ENCODE results near the gene B3GNT8.
"Not testable (repeated sequence)": the region's sequence is repeated elsewhere in the genome, so short reads cannot be mapped to it uniquely, and the experiment has no call there.

The B3GNT8 gene

GRCh38 chr19:41412953-41413352, 14.2 kb downstream of the B3GNT8 start:
- no peak for FAIRE-seq

- no peak for FAIRE-seq
Observed at GRCh38 chr19:41411968-41412265, 15.3 kb downstream of the B3GNT8 start.

GRCh38 chr19:41411100-41411967, 15.8 kb downstream of the B3GNT8 start:
- FAIRE-seq = no peak

GRCh38 chr19:41410336-41411054, 16.7 kb downstream of the B3GNT8 start:
- FAIRE-seq = no peak

- no peak for FAIRE-seq
Observed at GRCh38 chr19:41409288-41409687, 17.9 kb downstream of the B3GNT8 start.

- FAIRE-seq = not testable (repeated sequence)
Observed at GRCh38 chr19:41408846-41409245, 18.3 kb downstream of the B3GNT8 start.

- no peak for FAIRE-seq
Observed at GRCh38 chr19:41408256-41408655, 18.9 kb downstream of the B3GNT8 start.

- no peak for FAIRE-seq
Observed at GRCh38 chr19:41407271-41407670, 19.9 kb downstream of the B3GNT8 start.

GRCh38 chr19:41405776-41406175, 21.4 kb downstream of the B3GNT8 start:
- no peak for FAIRE-seq

GRCh38 chr19:41403181-41403970, 23.8 kb downstream of the B3GNT8 start:
- FAIRE-seq = no peak

GRCh38 chr19:41402010-41402409, 25.2 kb downstream of the B3GNT8 start:
- no peak for FAIRE-seq

- FAIRE-seq = no peak
Observed at GRCh38 chr19:41401483-41401882, 25.7 kb downstream of the B3GNT8 start.

- FAIRE-seq = no peak
Observed at GRCh38 chr19:41399525-41399924, 27.6 kb downstream of the B3GNT8 start.

GRCh38 chr19:41399091-41399490, 28.1 kb downstream of the B3GNT8 start:
- no peak for FAIRE-seq

- no peak for FAIRE-seq
Observed at GRCh38 chr19:41398598-41398997, 28.6 kb downstream of the B3GNT8 start.

- FAIRE-seq = no peak
Observed at GRCh38 chr19:41398050-41398418, 29.1 kb downstream of the B3GNT8 start.

GRCh38 chr19:41397086-41398049, 29.8 kb downstream of the B3GNT8 start, which contains the start of the genes BCKDHA and EXOSC5:
Gene BCKDHA (plus strand): TSS chr19:41397818. CDS start chr19:41397828, 10 bp downstream.
Gene EXOSC5 (minus strand): TSS chr19:41397359. CDS start chr19:41397328, 31 bp downstream.
- peak; percentile 92 for FAIRE-seq

GRCh38 chr19:41395355-41395754, 31.8 kb downstream of the B3GNT8 start:
- no peak for FAIRE-seq

GRCh38 chr19:41392775-41393174, 34.4 kb downstream of the B3GNT8 start:
- FAIRE-seq = no peak

GRCh38 chr19:41391618-41392017, 35.6 kb downstream of the B3GNT8 start:
- no peak for FAIRE-seq

- no peak for FAIRE-seq
Observed at GRCh38 chr19:41386442-41386841, 40.7 kb downstream of the B3GNT8 start.

- no peak for FAIRE-seq
Observed at GRCh38 chr19:41384351-41384750, 42.8 kb downstream of the B3GNT8 start.

All from TTC549 (cell line).